ENCODE results near the gene VWA5B2. TPM values are rescaled to one million over a fixed set of nuclear protein-coding genes. Genes with fewer than 3 reads are reported as not detected.

The VWA5B2 gene
- total and polyA plus RNA-seq, 2 of the 13 experiments (the other 11 are each of a cell fraction or from before 2014, with no cell fraction given), result 0.03 to 0.04 TPM

DNA sequence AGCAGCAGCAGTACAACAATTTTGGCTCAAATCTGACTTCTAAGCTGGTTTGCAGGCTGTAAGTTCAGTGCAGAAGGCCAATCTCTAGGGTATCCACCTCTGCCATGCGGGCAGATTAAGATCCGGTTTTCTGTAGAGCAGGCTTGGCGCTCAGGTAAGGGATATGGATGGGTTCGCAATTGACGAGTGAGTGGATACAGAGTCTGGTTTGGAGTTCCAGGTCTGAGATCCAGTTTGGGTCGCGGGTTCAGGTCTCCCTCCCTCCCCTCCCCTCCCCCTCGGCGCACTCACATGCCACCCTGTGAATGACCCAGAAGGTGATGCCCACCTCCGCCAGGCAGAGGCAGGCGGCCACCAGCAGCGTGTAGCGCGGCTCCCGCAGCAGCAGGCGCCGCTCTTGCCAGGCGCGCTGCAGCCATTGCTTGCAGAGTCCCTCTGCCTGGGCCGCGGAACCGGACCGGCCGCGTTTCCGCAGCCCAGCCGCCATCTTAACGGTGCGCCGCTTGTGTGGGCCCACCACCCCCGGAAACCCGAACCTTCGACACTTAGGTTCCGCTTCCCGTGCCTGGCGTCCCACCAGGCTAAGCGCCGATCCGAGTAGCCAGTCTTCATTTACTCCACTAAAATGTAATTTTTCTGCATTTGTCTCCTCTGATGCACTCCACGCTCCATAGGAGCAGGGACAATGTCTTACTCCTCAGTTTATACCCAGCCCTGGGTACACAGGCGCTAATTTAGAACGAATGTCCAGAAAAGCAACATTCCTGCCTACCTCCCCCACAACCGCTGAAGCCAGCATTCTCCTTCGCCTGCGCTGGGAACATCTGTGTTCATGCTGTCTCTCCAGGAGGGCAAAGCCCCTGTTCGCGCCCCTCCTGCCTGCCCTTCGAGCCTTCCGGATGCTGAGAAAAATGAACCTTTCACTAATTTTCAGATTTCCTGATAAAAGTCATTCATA, 19.3 kb downstream of the VWA5B2 start, which contains the start of gene ALG3 (continued):
- TF ChIP-seq NR2F6 (IDR thresholded peaks at IDR 0.05) (no peak; the same call in 1 of the 2 replicates), NR2F6 (CRISPR knock-in tag; IDR thresholded peaks at IDR 0.05) (0 out of 2 replicates have a peak, but pooled peaks have one; percentile 15), MTA3 (CRISPR knock-in tag; IDR thresholded peaks at IDR 0.05) (no peak), REL (CRISPR knock-in tag; conservative IDR thresholded peaks at IDR 0.05) (no peak), ZNF484 (CRISPR knock-in tag; IDR thresholded peaks at IDR 0.05; ENCODE audit: borderline replicate concordance, low read depth) (0 out of 2 replicates have a peak, but pooled peaks have one; percentile 85), RFX1 (IDR thresholded peaks at IDR 0.05) (no peak), POLR2AphosphoS5 (IDR thresholded peaks at IDR 0.05; ENCODE audit: low read depth, low read length) (peak; percentile 69), HCFC1 (IDR thresholded peaks at IDR 0.05; ENCODE audit: low read depth, low read length) (peak; percentile 70), SKI (IDR thresholded peaks at IDR 0.05; ENCODE audit: partially characterized antibody) (peak; percentile 41), ZBTB7A (CRISPR knock-in tag; IDR thresholded peaks at IDR 0.05) (no peak; the same call in 1 of the 2 replicates), HNRNPK (IDR thresholded peaks at IDR 0.05; ENCODE audit: low read depth, low read length, poor library complexity, severe bottlenecking) (peak; percentile 75), ZNF547 (CRISPR knock-in tag; IDR thresholded peaks at IDR 0.05) (peak; percentile 19), ZNF430 (CRISPR knock-in tag; IDR thresholded peaks at IDR 0.05) (no peak), ZNF564 (CRISPR knock-in tag; IDR thresholded peaks at IDR 0.05) (peak; percentile 86; the same call in 1 of the 2 replicates)
- TF ChIP-seq, protein P1, sequence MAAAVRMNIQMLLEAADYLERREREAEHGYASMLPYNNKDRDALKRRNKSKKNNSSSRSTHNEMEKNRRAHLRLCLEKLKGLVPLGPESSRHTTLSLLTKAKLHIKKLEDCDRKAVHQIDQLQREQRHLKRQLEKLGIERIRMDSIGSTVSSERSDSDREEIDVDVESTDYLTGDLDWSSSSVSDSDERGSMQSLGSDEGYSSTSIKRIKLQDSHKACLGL (CRISPR knock-in tag; IDR thresholded peaks at IDR 0.05), result peak; percentile 89
- TF ChIP-seq, protein P2, sequence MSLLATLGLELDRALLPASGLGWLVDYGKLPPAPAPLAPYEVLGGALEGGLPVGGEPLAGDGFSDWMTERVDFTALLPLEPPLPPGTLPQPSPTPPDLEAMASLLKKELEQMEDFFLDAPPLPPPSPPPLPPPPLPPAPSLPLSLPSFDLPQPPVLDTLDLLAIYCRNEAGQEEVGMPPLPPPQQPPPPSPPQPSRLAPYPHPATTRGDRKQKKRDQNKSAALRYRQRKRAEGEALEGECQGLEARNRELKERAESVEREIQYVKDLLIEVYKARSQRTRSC (CRISPR knock-in tag; IDR thresholded peaks at IDR 0.05; ENCODE audit: low read depth), result peak; percentile 91; the same call in 1 of the 2 replicates
- TF ChIP-seq, protein P3, sequence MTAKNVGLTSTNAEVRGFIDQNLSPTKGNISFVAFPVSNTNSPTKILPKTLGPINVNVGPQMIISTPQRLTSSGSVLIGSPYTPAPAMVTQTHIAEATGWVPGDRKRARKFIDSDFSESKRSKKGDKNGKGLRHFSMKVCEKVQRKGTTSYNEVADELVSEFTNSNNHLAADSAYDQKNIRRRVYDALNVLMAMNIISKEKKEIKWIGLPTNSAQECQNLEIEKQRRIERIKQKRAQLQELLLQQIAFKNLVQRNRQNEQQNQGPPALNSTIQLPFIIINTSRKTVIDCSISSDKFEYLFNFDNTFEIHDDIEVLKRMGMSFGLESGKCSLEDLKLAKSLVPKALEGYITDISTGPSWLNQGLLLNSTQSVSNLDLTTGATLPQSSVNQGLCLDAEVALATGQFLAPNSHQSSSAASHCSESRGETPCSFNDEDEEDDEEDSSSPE (CRISPR knock-in tag; IDR thresholded peaks at IDR 0.05), result peak; percentile 42
- TF ChIP-seq, protein P4, sequence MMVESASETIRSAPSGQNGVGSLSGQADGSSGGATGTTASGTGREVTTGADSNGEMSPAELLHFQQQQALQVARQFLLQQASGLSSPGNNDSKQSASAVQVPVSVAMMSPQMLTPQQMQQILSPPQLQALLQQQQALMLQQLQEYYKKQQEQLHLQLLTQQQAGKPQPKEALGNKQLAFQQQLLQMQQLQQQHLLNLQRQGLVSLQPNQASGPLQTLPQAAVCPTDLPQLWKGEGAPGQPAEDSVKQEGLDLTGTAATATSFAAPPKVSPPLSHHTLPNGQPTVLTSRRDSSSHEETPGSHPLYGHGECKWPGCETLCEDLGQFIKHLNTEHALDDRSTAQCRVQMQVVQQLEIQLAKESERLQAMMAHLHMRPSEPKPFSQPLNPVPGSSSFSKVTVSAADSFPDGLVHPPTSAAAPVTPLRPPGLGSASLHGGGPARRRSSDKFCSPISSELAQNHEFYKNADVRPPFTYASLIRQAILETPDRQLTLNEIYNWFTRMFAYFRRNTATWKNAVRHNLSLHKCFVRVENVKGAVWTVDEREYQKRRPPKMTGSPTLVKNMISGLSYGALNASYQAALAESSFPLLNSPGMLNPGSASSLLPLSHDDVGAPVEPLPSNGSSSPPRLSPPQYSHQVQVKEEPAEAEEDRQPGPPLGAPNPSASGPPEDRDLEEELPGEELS (CRISPR knock-in tag; IDR thresholded peaks at IDR 0.05), result no peak; the same call in 1 of the 2 replicates
- TF ChIP-seq, protein P5, sequence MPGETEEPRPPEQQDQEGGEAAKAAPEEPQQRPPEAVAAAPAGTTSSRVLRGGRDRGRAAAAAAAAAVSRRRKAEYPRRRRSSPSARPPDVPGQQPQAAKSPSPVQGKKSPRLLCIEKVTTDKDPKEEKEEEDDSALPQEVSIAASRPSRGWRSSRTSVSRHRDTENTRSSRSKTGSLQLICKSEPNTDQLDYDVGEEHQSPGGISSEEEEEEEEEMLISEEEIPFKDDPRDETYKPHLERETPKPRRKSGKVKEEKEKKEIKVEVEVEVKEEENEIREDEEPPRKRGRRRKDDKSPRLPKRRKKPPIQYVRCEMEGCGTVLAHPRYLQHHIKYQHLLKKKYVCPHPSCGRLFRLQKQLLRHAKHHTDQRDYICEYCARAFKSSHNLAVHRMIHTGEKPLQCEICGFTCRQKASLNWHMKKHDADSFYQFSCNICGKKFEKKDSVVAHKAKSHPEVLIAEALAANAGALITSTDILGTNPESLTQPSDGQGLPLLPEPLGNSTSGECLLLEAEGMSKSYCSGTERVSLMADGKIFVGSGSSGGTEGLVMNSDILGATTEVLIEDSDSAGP (CRISPR knock-in tag; IDR thresholded peaks at IDR 0.05; ENCODE audit: borderline replicate concordance), result peak; percentile 89
- TF ChIP-seq, protein P6, sequence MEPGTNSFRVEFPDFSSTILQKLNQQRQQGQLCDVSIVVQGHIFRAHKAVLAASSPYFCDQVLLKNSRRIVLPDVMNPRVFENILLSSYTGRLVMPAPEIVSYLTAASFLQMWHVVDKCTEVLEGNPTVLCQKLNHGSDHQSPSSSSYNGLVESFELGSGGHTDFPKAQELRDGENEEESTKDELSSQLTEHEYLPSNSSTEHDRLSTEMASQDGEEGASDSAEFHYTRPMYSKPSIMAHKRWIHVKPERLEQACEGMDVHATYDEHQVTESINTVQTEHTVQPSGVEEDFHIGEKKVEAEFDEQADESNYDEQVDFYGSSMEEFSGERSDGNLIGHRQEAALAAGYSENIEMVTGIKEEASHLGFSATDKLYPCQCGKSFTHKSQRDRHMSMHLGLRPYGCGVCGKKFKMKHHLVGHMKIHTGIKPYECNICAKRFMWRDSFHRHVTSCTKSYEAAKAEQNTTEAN (CRISPR knock-in tag; conservative IDR thresholded peaks at IDR 0.05), result no peak

All from HepG2 (cell line).